GM18951 (cell line): ENCODE results near the gene ZNF639.
A peak's percentile ranks its signal among the peaks of the same experiment; 100 is the strongest.

Source experiments
- POLR2A ChIP-seq: IDR thresholded peaks from 4 replicates; pipeline ENCODE4 v1.6.1; 2011; ENCODE audit warnings: mild to moderate bottlenecking; ENCODE audit not compliant: insufficient read length, insufficient read depth; ENCODE audit errors: extremely low read depth
- in situ Hi-C: fragments of 300-500 bp; cut with MboI; formaldehyde crosslinking; loops from one replicate; pipeline ENCODE4 v1.12.0; 2022; ENCODE audit warnings: low sequenced_read_pairs, mixed read lengths, inconsistent platforms; ENCODE audit not compliant: unreplicated experiment

The ZNF639 gene

DNA sequence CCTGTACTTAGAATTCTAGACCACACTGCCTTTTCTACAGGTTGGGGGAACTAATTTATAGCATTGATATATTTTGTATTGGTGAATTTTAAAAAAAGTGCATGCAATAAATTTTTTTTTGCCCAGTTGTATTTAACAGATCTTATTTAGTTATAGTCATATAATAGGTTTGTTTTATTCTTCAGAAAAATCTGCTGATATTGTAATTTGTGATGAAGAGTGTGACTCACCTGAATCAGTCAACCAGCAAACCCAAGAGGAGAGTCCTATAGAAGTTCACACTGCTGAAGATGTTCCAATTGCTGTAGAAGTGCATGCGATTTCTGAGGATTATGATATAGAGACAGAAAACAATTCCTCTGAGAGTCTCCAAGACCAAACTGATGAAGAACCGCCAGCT is 10.3 kb downstream of the ZNF639 start:
- TF ChIP-seq POLR2A, result no peak
- in situ Hi-C loops, result no loop called here

DNA sequence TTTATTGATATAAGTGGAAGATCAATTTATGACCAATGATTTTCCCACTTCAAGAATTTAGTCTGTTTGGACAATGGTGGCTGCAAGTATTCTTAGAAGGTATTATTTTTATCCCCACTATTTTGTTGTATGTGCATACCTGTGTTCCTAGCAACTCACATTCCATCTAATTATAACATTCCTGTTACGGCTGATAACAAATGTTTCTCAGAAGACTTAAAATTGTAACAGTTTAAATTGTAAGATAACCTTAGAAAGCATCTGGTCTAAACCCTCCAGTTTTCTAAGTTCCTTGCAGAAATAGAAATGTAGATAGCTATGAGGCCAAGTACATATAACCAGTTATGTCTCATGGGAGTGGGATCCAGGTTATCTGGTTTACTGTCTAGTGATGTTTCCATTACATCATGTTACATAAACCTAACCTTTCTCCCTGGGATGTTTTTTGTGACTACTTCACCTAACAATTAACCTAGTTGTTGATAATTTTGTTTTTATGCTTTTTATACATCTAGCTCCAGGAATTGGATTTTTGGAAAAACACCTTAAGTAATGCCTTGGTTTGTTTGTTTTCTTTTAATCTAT is 13.6 kb downstream of the ZNF639 start:
- no peak for TF ChIP-seq POLR2A
- in situ Hi-C loops, result no loop called here

DNA sequence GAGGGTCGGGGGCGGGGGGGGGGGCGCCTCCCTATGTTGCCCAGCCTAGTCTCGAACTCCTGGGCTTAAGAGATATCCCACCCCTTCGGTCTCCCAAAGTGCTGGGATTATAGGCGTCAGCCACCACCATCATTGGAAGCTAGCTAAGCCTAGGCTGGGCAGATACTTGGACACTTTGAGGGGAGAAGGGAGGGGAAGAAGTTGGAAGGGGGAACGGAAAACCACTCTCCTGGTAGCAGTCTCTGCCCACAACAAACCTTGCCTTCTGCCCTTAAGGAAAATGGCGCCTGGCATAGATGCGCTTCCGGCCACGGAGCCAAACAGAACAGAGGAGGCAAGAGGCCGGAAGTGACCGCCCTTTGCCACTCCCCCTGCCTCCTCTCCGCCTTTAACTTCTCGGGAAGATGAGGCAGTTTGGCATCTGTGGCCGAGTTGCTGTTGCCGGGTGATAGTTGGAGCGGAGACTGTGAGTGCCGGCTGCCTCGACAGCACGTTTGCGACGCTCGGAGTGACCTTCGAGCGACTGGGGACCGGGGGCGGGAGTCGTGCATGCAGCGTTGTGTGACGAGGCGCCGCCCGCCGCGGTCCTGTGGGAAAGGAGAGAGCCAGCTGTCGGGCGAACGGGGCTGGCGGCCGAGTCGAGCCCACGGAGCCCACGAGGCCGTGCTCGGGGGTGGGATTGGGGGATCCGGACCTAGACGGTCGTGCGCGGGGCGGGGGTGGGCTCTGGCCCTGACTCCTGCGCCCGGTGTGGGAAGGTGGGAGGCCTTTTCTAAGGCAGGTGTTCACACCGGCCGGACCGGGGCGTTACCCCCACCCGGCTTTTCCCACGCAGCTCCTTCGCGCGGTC is 24.7 kb downstream of the ZNF639 start, which contains the start of gene MFN1:
Gene MFN1, plus strand, starts transcription at position 365 of the 850 bp plus-strand sequence. CDS start 1,143 bp downstream, outside the sequence.
- in situ Hi-C loops, result no loop called here
- peak; percentile 94 for TF ChIP-seq POLR2A

DNA sequence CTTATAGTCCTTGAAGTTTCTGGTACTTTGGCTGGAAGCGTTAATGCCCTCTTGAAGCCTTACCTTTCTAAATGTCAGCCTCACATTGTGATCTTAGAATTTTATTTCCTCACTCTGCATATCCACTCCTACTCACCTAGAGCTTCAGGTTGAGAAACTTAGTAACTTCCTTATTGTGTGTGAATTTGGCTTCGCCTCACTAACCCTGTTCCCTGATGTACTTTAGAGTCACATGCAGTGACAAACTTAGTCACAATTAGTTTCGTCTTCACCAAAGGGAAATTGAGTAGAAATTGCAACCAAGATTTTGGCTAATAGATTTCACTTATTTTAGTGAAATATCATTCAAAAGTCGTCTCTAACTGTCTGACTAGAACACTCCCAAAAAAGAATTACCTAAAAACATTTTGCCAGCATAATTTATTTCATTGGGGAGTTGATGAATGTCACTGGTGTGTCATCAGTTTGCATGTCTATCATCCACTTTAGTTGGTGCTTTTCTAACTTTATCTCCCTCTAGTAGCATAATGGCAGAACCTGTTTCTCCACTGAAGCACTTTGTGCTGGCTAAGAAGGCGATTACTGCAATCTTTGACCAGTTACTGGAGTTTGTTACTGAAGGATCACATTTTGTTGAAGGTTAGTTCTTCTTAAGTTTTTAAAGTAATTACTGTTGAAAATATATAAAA is 25.6 kb downstream of the ZNF639 start:
- no peak for TF ChIP-seq POLR2A
- in situ Hi-C loops, result no loop called here

DNA sequence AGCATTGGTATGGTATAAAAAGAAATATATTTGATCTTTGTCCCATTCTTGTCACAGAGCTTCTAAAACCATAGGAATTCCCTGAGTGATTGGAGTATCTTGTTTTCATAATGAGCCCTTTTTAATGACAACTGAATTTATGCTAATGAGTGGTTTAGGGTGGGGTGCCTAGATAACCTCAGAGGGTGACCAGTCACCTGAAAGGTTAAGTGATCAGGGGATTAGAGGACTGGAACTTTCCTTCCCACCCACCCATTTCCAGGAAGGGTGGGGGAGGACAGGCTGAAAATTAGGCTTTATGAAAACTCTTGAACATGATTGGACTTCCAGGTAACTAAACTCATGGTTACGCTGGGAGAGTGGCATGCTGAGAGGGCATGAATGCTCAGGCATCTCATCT is 33.2 kb downstream of the ZNF639 start:
- no peak for TF ChIP-seq POLR2A

DNA sequence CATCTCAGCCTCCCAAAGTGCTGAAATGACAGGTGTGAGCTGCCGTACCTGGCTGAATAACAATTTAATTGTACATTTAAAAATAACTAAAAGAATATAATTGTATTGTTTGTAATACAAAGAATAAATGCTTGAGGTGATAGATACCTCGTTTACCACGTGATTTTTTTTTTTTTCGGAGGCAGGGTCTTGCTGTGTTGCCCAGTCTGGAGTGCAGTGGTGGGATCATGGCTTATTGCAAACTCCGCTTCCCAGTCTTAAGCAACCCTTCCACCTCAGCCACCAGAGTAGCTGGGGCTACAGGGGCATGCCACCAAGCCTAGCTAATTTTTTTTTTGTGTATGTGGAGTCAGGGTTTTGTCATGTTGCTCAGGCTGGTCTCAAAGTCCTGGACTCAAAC is 40.5 kb downstream of the ZNF639 start:
- in situ Hi-C loops, result no loop called here
- no peak for TF ChIP-seq POLR2A

More for the DNA sequence above, 33.2 kb downstream of the ZNF639 start:
- in situ Hi-C loops, result no loop called here

DNA sequence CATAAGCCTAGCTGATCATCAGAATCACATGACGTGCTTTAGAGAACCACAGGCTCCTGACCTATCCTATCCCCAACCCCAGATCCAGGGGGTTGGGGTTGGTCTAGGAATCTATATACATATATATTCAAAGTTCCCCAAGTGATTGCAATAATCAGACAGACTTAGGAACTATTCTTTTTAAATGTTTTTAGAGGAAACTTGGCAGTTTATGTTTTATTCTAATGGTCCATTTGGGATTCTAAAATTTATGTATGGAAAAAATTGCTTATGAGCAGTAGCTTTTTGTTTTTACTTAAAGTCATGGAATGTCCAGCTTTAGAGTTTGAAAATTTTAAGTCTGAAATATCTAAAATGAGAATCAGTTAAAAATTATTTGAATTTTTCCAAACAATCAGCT is 46.8 kb downstream of the ZNF639 start:
- no peak for TF ChIP-seq POLR2A
- in situ Hi-C loops, result no loop called here

DNA sequence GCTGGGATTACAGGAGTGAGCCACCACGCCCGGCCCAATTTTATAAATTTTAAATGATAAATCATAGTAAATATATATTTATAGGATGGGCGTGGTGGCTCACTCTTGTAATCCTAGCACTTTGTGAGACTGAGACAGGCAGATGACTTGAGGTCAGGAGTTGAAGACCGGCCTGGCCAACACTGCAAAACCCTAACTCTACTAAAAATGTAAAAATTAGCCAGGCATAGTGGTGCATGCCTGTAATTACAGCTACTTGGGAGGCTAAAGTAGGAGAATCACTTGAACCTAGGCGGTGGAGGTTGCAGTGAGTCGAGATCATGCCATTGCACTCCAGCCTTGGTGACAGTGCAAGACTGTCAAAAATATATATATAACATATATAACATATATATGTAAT is 51.1 kb downstream of the ZNF639 start:
- no peak for TF ChIP-seq POLR2A
- in situ Hi-C loops, result no loop called here

DNA sequence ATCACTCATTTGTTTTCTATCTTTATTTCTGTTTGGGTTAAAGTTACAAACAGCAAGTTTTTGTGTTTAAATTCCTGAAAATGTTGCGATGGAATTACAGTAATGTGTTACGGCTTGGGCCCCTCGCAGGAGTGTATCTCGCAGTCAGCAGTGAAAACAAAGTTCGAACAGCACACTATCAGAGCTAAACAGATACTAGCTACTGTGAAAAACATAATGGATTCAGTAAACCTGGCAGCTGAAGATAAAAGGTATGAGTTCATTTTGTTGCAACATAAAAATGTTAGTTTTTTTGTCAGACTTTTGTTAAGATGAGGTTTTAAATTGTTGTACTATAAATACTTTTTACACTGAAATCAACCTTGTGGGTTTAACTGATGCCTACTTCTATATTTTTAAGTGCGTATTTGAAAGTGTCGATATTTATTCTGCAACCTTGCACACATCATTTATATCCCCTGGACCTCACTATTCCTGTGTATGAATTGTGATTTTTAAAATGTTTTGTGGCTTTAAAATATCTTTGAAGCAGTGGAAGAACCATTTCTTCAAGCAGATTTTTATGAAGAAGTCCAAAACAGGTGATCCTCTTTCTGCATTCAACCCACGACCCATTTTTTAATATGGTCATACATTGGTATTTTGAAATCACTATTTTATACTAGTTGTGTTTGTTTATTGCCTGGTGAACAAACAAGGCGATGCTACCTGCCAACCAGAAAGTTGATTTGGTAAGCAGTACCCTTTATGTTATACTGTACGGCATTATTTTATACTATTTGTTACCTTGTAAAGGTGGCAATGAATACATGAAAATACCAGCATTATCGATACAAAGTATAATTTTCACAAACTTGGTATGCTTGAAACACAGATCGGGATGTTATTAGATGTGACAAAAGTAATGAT is 52.5 kb downstream of the ZNF639 start:
- in situ Hi-C loops, result no loop called here
- no peak for TF ChIP-seq POLR2A

DNA sequence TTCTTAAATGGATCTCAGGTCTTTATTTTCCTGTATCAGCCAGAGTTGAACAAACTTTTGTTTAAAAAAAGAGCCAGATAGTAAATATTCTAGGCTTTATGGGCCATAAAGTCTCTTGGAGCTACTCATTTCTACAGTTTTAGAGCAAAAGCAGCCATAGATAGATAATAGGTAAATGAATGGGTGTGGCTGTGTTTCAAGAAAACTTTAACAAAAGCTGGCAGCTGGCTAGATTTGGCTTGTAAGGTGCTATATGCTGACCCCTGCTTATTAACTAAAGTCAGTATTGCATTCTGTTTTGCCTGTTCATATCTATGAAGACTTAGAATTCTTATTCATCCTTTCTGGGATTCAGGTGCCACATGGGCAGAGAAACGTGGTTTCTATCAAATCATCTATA is 53.6 kb downstream of the ZNF639 start:
- in situ Hi-C loops, result no loop called here
- TF ChIP-seq POLR2A, result no peak
